ENCODE results near the gene CDK19.
A peak's percentile ranks its signal among the peaks of the same experiment; 100 is the strongest.
"Not testable (repeated sequence)": the region's sequence is repeated elsewhere in the genome, so short reads cannot be mapped to it uniquely, and the experiment has no call there.

CDK19 gene

DNA sequence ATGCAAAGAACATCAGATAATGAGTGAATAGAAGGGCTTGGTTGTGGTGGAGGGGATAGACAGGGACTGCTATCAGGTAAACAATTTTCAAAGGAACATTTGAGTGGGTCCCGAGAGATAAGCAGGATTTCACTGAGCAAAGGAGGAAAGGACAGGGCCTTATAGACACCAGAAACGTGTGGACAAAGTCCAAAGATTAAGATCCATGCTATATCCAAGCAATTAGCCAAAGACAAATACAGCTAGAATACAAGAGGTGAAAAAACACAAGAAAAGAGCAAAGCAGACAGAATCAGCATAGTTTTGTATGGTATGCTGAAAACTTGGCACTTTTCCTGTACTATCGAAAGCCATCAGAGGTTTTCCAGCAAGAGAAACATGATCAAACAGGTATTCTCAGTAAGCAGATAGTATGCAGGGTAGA lies 59.8 kb downstream of the CDK19 start:
- DNase-seq = no peak

DNA sequence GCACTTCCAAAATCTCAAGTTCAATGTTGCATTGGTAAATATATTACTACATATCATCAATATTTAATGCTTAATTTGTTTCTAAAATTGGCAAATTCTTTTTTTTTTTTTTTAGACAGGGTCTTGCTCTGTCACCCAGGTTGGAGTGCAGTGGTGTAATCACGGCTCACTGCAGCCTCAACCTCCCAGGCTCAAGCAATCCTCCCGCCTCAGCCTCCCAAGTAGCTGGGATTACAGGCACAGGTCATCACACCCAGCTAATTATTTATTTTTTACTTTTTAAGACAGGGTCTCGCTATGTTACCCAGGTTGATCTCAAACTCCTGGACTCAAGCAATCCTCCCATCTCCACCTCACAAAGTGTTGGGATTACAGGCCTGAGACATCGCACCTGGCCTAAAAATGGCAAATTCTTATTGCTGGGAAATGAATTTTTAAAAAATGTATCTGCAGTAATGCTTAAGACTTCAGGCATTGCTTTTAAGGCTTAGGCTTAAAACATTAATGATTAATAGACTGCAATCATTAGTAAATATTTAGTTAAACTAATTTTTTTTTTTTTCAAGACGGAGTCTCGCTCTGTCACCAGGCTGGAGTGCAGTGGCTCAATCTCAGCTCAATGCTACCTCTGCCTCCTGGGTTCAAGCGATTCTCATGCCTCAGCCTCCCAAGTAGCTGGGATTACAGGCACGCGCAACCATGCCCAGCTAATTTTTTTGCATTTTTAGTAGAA lies 61.2 kb downstream of the CDK19 start:
- DNase-seq = not testable (repeated sequence)

DNA sequence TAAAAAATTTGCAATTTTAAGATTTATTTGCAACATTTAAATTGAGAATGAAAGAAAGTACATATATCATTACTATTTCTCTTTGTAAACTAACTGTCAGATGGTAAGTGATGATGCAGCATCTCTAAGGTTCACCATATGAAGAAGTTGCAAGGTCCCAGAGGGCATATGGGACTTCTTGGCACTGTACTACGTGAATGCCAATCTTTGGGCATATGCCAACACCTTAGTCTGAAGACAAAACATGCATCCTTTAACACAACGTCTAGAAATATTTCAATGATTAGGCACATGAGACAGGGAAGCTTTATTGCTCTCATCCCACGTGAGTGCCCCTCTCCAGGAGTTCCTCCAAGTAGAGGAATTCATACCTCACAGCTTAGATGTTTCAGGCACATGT lies 66.8 kb downstream of the CDK19 start:
- DNase-seq = peak in 1 of 2 experiments; percentile 4

DNA sequence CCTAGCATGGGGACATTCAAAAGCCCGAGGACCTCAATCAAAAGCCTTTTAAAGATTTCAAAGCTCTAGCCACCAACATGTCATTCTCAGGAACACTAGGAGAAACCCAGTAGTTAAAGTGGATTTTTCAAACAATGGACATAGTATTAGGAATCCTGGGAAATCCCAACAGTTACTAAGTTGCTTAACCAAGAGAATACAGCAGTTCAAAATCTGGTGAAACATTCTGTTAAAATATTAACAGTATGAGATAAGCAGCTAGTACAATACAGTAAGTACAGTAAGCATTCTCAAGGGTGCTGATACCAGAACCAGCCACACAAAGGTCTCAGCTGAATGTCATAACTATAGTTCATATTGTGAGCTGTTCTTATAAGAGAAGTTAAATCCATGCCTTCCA lies 68.6 kb downstream of the CDK19 start:
- no peak for DNase-seq

DNA sequence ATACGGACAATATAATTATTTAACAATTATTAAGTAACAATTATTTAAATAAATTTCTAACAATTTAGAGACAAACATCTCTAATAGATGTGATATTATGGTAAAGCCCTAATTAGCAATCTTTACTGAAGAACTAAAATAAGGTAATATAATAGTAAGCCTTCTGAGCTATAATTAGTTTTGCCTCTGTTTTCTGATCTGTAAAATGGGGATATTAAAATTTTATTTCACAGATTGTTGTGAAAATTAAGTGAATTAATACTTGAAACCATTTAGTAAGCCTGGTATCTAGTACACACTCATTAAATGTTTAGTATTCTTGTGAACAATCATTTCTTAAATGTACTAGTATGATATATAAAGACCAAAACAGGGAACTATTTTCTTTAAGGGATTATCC lies 70.3 kb downstream of the CDK19 start:
- DNase-seq = no peak

DNA sequence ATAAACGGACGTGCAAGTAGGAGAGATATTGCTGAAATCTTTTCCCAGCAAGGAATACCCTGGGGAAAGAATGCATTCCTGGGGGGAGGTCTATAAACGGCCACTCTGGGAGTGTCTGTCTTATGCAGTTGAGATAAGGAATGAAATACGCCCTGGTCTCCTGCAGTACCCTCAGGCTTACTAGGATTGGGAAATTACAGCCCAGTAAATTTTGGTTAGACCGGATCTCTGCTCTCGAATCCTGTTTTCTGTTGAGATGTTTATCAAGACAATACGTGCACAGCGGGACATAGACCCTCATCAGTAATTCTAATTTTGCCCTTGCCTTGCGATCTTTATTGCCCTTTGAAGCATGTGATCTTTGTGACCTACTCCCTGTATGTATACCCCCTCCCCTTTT lies 72.7 kb downstream of the CDK19 start:
- not testable (repeated sequence) for DNase-seq

DNA sequence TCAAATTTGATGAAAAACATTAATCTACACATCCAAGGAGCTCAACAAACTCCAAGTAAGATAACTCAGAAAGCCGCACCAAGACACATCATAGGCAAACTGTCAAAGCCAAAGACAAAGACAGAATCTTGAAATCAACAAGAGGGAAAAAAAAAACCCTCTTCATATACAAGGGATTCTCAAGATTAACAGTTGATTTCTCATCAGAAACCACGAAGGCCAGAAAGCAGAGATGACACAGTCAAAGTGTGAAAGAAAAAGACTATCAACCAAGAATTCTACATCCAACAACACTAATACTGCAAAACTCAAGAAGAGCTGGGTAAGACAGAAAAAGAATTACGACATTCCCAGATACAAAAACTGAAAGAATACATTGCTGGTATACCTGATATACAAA lies 73.8 kb downstream of the CDK19 start:
- DNase-seq = no peak

DNA sequence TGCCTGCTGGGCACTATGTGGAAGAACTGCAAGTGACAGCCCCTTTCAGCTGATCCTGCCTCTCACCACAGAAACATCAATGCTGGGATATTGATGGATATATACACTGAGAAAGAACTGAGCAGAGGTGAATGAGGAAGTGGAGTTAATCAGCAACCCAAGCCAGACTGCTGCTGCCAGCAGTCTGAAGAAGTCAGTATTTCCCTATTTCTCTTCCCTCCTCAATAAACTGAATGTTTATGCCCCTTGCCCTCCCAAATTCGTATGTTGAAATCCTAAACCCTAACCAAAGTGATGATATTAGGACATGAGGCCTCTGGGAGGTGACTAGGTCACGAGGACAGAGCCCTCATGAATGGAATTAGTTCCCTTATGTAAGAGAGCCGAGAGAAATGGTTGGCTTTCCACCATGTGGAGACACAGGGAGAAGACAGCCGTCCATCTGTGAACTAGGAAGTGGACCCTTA lies 76.3 kb downstream of the CDK19 start:
- no peak for DNase-seq

DNA sequence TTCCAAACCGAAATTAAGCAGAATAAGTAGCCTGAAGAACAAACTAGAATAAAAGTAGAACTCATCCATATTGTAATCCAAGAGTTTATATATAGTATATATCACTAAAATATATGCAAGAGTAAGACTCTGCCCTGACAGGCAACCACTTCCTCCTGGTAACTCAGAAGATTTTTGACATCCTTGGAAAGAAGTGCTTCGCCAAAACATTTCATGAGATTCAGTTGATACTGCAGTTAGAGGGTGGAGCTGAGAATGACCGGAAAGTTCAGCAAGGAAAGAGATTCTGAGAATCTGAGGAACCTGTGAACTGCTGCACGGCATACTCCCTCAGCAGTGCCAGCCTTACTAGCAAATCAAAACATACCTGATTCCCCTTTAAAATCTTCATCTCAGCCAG lies 79.6 kb downstream of the CDK19 start:
- DNase-seq = no peak

DNA sequence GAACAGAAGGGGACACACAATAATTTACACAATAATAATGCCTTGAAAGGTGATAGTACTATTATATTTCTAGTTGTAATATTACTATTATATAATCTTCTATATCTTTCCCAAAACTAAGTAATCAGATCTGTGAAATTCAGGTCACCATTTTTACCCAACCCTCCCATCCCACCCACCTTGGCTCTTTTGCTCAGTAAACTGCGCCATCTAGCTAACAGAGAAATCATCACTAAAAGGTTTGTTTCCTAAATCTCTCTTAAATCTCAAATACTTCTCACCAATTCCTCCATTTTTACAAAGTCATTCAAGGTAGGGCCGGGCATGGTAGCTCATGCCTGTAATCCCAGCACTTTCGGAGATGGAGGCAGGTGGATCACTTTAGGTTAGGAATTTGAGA lies 83.4 kb downstream of the CDK19 start:
- DNase-seq = no peak

DNA sequence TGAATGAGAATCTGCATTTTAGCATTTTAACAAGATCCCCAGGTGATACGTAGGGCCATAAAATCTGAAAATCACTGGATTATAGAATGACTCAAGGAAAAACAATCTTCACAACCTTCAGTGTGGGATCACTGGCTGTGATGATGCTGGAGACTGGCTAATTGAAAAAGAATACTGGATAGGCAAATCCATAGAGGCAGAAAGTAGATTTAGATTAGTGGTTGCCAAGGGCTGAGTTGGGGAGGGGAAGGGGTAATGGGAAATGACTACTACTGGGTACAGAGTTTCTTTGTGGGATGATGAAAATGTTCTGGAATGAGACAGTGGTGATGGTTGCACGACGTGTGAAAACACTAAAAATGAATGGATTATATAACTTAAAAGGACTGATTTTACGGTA lies 84.1 kb downstream of the CDK19 start:
- no peak for DNase-seq

DNA sequence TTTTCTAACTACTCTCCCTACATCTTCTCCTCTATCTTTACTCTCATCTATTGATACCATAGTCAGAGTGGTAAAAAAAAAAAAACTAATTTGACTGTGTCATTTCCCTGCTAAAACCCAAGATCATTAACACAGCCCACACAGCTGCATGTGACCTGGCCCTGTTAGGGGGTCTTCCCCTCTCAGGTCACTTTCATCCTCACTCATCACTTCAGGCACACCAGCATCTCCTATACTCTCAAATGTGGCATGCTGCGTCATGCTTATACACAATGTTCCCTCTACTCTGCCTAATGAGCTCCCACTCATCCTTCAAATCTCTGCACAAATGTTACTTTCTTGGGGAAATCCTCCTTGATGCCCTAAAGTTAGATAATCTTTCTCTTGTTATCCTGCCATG lies 86.8 kb downstream of the CDK19 start:
- DNase-seq = no peak

DNA sequence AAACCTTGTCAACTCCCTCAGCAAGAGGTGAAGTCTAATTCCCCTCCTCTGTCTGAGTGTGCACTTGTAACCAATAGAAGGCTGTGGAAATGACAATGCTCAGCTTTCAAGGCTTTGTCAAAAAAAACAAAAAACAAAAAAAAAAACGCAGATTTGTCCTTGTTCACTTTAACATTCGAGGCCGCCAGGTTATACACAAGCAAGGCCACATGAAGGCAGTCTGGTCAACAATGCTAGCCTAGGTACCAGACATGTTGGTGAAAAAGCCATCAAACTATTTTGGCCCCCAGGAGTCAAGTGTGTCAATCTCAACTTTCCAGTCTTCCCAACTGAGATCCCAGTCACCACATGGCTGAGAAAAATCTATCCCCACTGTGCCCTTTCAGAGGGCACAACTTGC lies 92.3 kb downstream of the CDK19 start:
- no peak for DNase-seq

DNA sequence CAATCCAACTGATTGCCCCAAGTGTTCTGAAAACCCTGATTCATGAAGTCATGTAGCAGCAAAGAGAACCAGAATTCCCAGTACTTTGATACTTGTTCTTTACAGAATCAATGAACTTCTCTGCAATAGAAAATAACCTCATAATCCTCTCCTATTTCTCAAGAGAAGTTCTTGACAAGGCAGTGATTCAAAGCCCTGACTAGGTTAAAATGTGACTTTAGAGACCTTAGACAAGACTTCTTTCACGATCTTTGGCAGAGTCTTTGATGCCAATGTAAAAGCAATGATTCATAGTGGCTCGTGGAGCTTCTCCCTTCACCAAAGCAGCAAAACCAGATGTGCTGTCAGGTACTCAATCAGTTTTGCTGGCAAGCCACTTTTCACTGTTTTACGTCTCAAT lies 95.2 kb downstream of the CDK19 start:
- no peak for DNase-seq

DNA sequence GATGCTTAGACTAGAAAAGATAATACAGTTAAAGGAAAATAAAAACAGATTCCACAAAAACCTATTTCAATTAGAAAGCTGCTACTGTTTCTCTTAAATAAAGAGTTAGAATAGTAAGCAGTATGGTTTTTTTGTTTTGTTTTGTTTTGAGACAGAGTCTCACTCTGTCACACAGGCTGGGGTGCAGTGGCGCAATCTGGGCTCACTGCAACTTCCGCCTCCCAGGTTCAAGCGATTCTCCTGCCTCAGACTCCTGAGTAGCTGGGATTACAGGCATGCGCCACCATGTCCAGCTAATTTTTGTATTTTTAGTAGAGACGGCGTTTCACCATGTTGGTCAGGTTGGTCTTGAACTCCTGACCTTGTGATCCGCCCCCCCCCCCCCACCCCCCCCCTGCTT lies 95.7 kb downstream of the CDK19 start:
- DNase-seq = not testable (repeated sequence)

DNA sequence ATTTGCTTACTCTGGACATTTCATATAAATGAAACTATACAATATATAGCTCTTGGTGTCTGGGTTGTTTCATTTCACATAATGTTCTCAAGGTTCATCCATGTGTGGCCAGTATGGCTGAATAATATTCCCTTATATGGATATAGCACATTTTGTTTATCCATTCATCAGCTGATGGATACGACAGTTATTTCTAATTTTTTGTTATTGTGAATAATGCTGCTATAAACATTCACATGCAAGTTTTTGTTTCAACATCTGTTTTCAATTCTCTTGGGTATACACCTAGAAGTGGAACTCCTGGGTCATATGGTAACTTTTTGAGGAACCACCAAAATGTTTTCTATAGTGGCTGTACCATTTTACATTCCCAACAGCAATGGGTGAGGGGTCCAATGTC lies 101.1 kb downstream of the CDK19 start:
- DNase-seq = no peak

DNA sequence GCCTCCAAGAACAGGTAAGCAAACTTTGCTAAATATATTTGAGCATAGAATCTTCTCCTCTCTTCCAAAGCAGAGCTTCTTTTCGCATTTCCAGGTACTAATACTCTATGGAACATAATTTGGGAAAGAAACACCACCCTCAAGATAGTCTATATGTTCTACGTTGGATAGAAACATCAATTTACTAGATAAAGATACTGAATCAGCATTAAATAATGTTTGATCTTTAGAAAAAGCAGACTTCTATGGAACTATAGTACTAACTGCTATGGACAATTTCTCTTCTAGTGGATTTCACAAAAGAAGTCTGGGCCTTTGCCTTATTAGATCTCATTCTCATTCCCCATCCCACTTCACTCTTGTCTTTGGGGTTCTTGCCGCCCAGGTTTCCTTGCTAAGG lies 103.0 kb downstream of the CDK19 start:
- no peak for DNase-seq

DNA sequence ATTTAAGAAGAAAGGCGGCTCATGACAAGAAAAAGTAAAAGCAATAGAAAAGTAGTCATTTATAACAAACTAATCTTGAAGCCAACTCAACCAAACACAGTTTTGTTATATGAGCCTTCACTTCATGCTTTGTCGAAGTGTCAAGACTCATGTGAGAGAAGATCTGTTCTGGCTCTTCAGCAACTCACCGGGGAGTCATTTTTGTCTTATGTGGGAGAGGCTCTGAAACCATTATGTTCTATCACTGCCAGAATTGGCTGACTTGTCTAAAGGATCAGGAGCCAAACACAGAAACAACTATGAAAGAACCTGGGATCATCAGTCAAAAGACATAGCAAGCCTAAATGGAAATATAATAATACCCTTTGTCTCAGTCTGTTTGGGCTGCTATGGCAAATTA lies 105.2 kb downstream of the CDK19 start:
- no peak for DNase-seq

DNA sequence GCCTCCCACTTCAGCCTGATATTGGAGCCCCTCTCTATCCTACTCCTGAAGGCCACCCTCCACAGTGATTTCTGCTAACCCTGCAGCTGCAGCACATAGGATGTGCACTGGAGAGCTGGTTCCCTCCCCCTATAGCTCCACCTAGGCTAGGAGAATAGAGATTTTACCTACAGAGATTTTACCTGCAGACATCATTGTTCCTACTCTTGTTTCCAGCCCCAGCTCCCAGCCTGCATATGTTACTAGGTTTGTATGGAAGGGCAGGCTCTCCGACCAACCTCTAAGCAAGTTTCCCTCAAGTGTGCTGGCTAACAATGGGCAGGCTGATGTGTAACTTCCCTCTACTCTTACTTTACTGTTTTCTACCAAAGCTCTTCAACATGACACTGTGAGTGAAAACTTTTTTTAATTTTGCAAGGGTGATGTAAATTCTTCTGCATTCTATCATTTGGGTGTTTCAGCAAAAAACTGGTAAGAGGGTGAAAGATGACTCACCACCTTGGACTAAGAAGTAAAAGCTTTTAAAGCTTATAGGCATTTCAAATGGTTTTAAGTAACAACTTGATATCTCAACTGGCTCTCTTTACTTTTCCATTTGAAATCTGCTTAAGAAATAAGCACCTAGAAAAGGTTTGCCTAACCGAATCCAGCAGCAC lies 106.8 kb downstream of the CDK19 start:
- DNase-seq = no peak

DNA sequence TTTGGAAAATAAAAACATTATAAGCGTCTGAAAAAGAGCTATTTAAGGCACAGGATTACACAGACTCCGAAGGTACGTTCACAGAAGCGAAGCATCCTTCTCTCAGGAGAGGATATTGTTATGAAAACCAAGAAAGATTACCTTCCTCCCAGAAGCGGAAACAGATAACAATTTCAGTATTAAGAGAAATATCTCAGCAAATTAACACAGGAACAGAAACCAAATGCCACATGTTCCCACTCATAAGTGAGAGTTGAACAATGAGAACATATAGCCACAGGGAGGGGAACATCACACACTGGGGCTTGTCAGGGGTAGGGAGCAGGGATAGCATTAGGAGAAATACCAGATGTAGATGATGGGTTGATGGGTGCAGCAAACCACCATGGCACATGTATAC lies 109.7 kb downstream of the CDK19 start:
- no peak for DNase-seq

DNA sequence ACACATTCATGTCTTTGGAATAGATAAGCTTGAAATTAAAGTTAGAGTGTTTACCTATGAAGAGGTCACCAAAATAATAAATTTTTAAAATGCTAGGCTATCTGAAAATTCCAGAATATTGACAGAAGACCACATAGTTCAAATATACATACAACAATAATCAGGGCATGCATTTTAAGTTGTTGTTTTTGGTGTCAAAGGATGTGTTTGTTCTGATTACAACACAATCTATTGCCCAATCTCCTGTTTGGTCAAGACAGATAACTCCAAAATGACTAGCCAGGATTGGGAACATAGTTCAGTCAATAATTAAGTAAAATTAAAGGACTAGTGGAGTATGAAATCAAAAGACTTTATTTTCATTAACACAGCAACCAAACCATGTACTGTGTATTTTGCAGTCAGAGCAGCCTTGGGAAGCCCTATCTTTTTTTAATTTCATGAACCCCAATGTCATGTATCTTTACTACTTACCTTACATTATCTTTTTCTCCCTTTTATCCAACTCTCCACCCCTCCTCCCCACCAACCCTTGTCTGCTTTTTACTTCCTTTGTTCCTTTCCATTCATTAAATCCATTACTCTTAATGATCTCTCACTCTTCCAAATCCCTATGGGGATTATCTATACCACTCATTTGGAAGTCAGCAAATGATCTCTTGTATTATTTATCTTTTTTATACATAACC lies 111.2 kb downstream of the CDK19 start:
- DNase-seq = no peak

DNA sequence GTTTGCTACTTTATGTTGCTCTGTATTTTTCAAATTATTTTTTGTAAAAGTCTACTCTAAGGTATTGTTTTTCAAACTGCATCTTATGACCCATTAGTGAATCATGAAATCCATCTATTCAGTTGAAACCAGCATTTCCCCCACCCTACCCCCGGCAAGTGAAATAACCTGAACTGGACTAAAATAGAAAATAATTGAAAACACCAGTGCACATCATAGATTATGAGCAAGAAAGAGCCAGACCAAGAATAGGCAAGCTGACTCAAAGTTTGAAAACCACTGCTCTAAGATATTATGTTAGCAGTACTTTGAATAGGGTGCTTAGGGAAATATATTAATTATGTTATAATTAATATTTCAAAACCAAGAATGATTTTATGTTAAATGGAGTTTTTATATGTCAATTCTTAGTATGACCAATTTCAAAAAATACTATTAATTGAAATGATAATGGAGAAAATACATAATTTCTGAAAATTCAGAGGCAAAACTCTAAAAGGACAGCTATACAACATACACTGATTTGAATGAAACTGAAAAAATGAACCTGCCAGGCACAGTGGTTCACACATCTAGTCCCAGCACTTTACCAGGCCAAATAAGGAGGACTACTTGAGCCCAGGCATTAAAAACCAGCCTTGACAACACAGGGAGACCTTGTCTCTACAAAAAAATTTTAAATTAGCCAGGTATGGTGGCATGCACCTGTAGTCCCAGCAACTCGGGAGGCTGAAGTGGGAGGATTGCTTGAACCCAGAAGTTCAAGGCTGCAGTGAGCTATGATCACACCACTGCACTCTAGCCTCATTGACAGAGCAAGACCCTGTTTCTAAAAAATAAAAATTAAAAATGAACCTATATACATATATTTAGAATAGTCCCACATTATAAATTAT lies 112.0 kb downstream of the CDK19 start:
- DNase-seq = no peak

DNA sequence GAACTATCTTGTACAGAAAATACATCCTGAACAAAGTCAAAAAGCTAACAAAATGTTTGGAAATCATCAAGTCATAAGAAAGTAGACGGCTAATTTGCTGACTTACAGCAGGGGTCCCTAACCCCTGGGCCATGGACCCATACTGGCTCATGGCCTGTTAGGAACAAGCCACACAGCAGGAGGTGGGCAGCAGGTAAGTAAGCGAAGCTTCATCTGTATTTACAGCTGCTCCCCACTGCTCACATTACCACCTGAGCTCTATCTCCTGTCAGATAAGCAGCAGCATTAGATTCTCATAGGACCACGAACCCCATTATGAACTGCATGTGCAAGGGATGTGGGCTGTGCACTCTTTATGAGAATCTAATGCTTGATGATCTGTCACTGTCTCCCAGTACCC lies 115.5 kb downstream of the CDK19 start:
- no peak for DNase-seq
